PC-9 (cell line): ENCODE measurements around the gene SYNPR. TPM values are rescaled to one million over a fixed set of nuclear protein-coding genes. Genes with fewer than 3 reads are reported as not detected.

ENCODE experiments used
- BruUV-seq: library from RNA; stranded (reverse); fragments of 400-500 nt; replicated peaks from 2 replicates; lab custom pipeline; 2021; lab: Mats Ljungman, UMichigan
- CTCF ChIA-PET: fragments of 300-600 bp; sonication (Branson Sonifier 250); formaldehyde crosslinking; loops from one replicate; lab custom pipeline; 2022; ENCODE audit warnings: antibody characterized with exemption; lab: Charles Lee
- POLR2A ChIA-PET: fragments of 300-600 bp; sonication (Branson Sonifier 250); formaldehyde crosslinking; loops from one replicate; lab custom pipeline; 2022; ENCODE audit warnings: antibody characterized with exemption; ENCODE audit not compliant: unreplicated experiment; lab: Charles Lee
- DNase-seq, 2 experiments: peaks; one replicate each; pipeline versions ENCODE4 v3.0.0 to v3.0.0-alpha.2; 2015 to 2022; ENCODE audit warnings: mixed read lengths in 1 of 2
- H2AFZ ChIP-seq: fragments of 200-600 bp; sonication (generic); 2 replicates; pipeline ENCODE4 v1.8.1; 2017; ENCODE audit warnings: antibody characterized with exemption
- H3F3A ChIP-seq: fragments of 200-600 bp; sonication (generic); 2 replicates; pipeline ENCODE4 v1.8.1; 2017; ENCODE audit warnings: antibody characterized with exemption, mild to moderate bottlenecking, low read depth; ENCODE audit not compliant: insufficient read depth
- H3K27ac ChIP-seq: fragments of 200-600 bp; sonication (generic); 2 replicates; pipeline ENCODE4 v1.6.1; 2016; ENCODE audit warnings: mixed run types
- H3K27me3 ChIP-seq: fragments of 200-600 bp; sonication (generic); 2 replicates; pipeline ENCODE4 v1.6.1; 2016; ENCODE audit warnings: low read depth, mixed run types; ENCODE audit not compliant: insufficient read depth
- H3K36me3 ChIP-seq: fragments of 200-600 bp; sonication (generic); 2 replicates; pipeline ENCODE4 v1.6.1; 2016; ENCODE audit warnings: low read depth, mixed run types
- H3K4me1 ChIP-seq: fragments of 200-600 bp; sonication (generic); replicated peaks from 2 replicates; pipeline ENCODE4 v1.6.1; 2016; ENCODE audit warnings: mixed run types; ENCODE audit not compliant: insufficient read depth
- H3K4me2 ChIP-seq: fragments of 200-600 bp; sonication (generic); 2 replicates; pipeline ENCODE4 v1.6.1; 2017; ENCODE audit warnings: mixed run types
- H3K4me3 ChIP-seq: fragments of 200-600 bp; sonication (generic); 2 replicates; pipeline ENCODE4 v1.6.1; 2016; ENCODE audit warnings: mixed run types
- H3K79me2 ChIP-seq: fragments of 200-600 bp; sonication (generic); 2 replicates; pipeline ENCODE4 v1.6.1; 2017; ENCODE audit warnings: low read depth, mixed run types
- H3K9me2 ChIP-seq: fragments of 200-600 bp; sonication (generic); 2 replicates; pipeline ENCODE4 v1.8.1; 2017; ENCODE audit warnings: mild to moderate bottlenecking; ENCODE audit not compliant: insufficient read depth
- H3K9me3 ChIP-seq: fragments of 200-600 bp; sonication (generic); 2 replicates; pipeline ENCODE4 v1.8.1; 2016; ENCODE audit warnings: low read depth; ENCODE audit not compliant: insufficient read depth
- H4K20me1 ChIP-seq: fragments of 200-600 bp; sonication (generic); 2 replicates; pipeline ENCODE4 v1.8.1; 2017; ENCODE audit not compliant: insufficient read depth
- CTCF ChIP-seq: fragments of 200-600 bp; sonication (generic); conservative IDR thresholded peaks from 2 replicates; pipeline ENCODE4 v1.6.1; 2017; ENCODE audit warnings: mixed run types, antibody characterized with exemption, mild to moderate bottlenecking, moderate library complexity
- EZH2 ChIP-seq: fragments of 200-600 bp; sonication (generic); IDR thresholded peaks from 2 replicates; pipeline ENCODE4 v1.8.0; 2017; ENCODE audit warnings: antibody characterized with exemption, low read depth
- intact Hi-C: fragments of 100-400 bp; cut with micrococcal nuclease; formaldehyde crosslinking; loops from one replicate; pipeline ENCODE4 v1.10.0; 2022; ENCODE audit not compliant: unreplicated experiment
- total RNA-seq: library from RNA; stranded (reverse); gene quantifications from 2 replicates; pipeline ENCODE4 v1.2.3, GENCODE V29; 2021

Gene SYNPR
- total RNA-seq, 1 experiment from 2014 or later: not detected

DNA sequence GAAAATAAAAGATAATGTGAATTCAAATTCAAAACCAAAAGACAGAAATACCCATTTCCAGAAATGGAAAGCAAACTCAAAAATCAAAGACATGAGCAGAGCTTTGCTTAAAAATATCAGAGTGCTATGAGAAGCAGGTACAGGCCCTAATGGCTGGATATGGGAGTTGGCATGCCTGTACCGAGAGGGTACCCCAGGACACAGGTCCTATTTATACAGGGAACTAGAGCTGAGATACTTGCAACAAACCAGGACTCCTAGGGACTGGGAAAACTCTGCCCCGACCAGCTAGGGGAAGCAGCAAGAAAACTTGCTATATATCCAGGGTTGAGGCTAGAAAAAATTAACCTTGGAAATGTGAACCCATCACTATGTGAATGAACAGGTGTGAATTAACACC, 36.0 kb upstream of the SYNPR start:
- H3K4me1 ChIP-seq: no peaks in the 10 kb centered on the region
- no peaks in the 10 kb centered on the region for H4K20me1 ChIP-seq
- TF ChIP-seq CTCF (no peak), EZH2 (no peak)
- H3K27ac ChIP-seq: no peak overlapping the region
- no peaks in the 10 kb centered on the region for H3K9me3 ChIP-seq
- no peak overlapping the region for H2AFZ ChIP-seq
- no peaks in the 10 kb centered on the region for H3K27me3 ChIP-seq
- DNase-seq: no peak
- no peak overlapping the region for H3K4me2 ChIP-seq
- no peak overlapping the region for H3K4me3 ChIP-seq
- no peaks in the 10 kb centered on the region for H3K79me2 ChIP-seq
- ChIA-PET CTCF (no interaction called here), POLR2A (no interaction called here)
- H3F3A ChIP-seq: no peaks in the 10 kb centered on the region
- no peaks in the 10 kb centered on the region for H3K9me2 ChIP-seq
- H3K36me3 ChIP-seq: no peaks in the 10 kb centered on the region
- intact Hi-C loops: no loop called here
- BruUV-seq: no TSS peak

GRCh38 chr3:63244486-63244885, 33.6 kb upstream of the SYNPR start:
- DNase-seq: no peak

GRCh38 chr3:63245726-63246241, 32.3 kb upstream of the SYNPR start:
- no peak overlapping the region for H2AFZ ChIP-seq
- no peaks in the 10 kb centered on the region for H3K4me1 ChIP-seq
- no peak overlapping the region for H3K27ac ChIP-seq
- H3K36me3 ChIP-seq: no peaks in the 10 kb centered on the region
- no peaks in the 10 kb centered on the region for H3F3A ChIP-seq
- TF ChIP-seq EZH2 (no peak), CTCF (no peak)
- H3K9me2 ChIP-seq: no peaks in the 10 kb centered on the region
- POLR2A ChIA-PET: no interaction called here
- CTCF ChIA-PET: no interaction called here
- H3K4me2 ChIP-seq: no peak overlapping the region
- H3K4me3 ChIP-seq: no peak overlapping the region
- no peak for DNase-seq
- intact Hi-C loops: no loop called here
- no peaks in the 10 kb centered on the region for H4K20me1 ChIP-seq
- H3K27me3 ChIP-seq: no peaks in the 10 kb centered on the region
- no peaks in the 10 kb centered on the region for H3K9me3 ChIP-seq
- BruUV-seq: no TSS peak
- no peaks in the 10 kb centered on the region for H3K79me2 ChIP-seq

More at GRCh38 chr3:63244486-63244885, 33.6 kb upstream of the SYNPR start:
- Histone ChIP-seq H3K27me3 (no peaks in the 10 kb centered on the region), H3K9me2 (no peaks in the 10 kb centered on the region), H3K4me2 (no peak overlapping the region), H3K79me2 (no peaks in the 10 kb centered on the region), H3K4me3 (no peak overlapping the region), H3K9me3 (no peaks in the 10 kb centered on the region), H3K36me3 (no peaks in the 10 kb centered on the region), H4K20me1 (no peaks in the 10 kb centered on the region), H3F3A (no peaks in the 10 kb centered on the region), H2AFZ (no peak overlapping the region), H3K4me1 (no peaks in the 10 kb centered on the region), H3K27ac (no peak overlapping the region)
- intact Hi-C loops: no loop called here
- TF ChIP-seq EZH2 (no peak), CTCF (no peak)
- no TSS peak for BruUV-seq
- ChIA-PET CTCF (no interaction called here), POLR2A (no interaction called here)
